Tibial artery (tissue), 4 donors: ENCODE measurements around the gene KBTBD13.

Experiments
- DNase-seq, 2 donors: peaks; one replicate each; pipeline ENCODE4 v3.0.0-alpha.2; 2019
- H3K27ac ChIP-seq, 2 donors: fragments of 200-600 bp; sonication (generic) in 1 of 2; 1 replicate in 1 of 2; 2 replicates in 1 of 2; pipeline ENCODE4 v1.5.1; 2018 to 2019; ENCODE audit warnings: mild to moderate bottlenecking in 1 of 2
- H3K27me3 ChIP-seq, 2 donors: fragments of 200-600 bp; sonication (generic) in 1 of 2; one replicate each; pipeline versions ENCODE4 v1.5.1 to v1.6.0; 2016 to 2019
- H3K36me3 ChIP-seq, 3 donors: fragments of 200-600 bp; sonication (generic) in 2 of 3; one replicate each; pipeline ENCODE4 v1.5.1; 2016 to 2019; ENCODE audit warnings: mild to moderate bottlenecking in 2 of 3
- H3K4me1 ChIP-seq, 4 donors: fragments of 200-600 bp; sonication (generic) in 2 of 4; 1 replicate in 3 of 4; 2 replicates in 1 of 4; pipeline ENCODE4 v1.5.1; 2016 to 2019
- H3K4me3 ChIP-seq, 2 donors: fragments of 200-600 bp; sonication (generic) in 1 of 2; 1 replicate in 1 of 2; 2 replicates in 1 of 2; pipeline ENCODE4 v1.5.1; 2018 to 2019; ENCODE audit warnings: mild to moderate bottlenecking in 2 of 2
- H3K9me3 ChIP-seq, 3 donors: fragments of 200-600 bp; sonication (generic) in 1 of 3; one replicate each; pipeline ENCODE4 v1.5.1; 2016 to 2019
- intact Hi-C: fragments of 100-400 bp; cut with DNase I; formaldehyde crosslinking; loops from one replicate; pipeline ENCODE4 v1.15.0; 2023; ENCODE audit warnings: low total_unique reads
- TF ChIP-seq, protein P1 (sequence below), 2 experiments: fragments of 200-600 bp in 1 of 2; fragments of 450-650 bp in 1 of 2; IDR thresholded peaks; one replicate each; pipeline ENCODE4 v1.5.1; 2017 to 2019; ENCODE audit warnings: antibody characterized with exemption in 2 of 2, mild to moderate bottlenecking in 1 of 2, moderate library complexity in 1 of 2

Gene KBTBD13

DNA sequence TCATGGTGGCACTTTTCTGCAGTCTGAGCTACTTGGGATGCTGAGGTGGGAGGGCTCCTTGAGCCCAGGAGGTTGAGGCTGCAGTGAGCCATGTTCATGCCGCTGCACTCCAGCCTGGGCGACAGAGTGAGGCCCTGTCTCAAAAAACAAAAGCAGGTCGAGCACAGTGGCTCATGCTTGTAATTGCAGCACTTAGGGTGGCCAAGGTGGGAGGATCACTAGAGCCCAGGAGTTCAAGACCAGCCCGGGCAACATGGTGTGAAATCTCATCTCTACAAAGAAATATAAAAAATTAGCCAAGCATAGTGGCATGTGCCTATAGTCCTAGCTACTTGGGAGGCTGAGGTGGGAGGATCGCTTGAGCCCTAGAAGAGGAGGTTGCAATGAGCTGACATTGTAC lies 28.5 kb downstream of the KBTBD13 start:
- intact Hi-C loops = no loop called here
- Histone ChIP-seq H3K4me3 (no peak overlapping the region), H3K9me3 (no peaks in the 10 kb centered on the region), H3K4me1 (peaks cover 0 to 18% (median 8%) of the 10 kb centered on the region in 4 donors), H3K27ac (no peak overlapping the region), H3K36me3 (peaks cover 15 to 42% (median 33%) of the 10 kb centered on the region in 3 donors), H3K27me3 (no peaks in the 10 kb centered on the region)
- DNase-seq = peak in 1 of 2 donors; percentile 24
- TF ChIP-seq, protein P1, sequence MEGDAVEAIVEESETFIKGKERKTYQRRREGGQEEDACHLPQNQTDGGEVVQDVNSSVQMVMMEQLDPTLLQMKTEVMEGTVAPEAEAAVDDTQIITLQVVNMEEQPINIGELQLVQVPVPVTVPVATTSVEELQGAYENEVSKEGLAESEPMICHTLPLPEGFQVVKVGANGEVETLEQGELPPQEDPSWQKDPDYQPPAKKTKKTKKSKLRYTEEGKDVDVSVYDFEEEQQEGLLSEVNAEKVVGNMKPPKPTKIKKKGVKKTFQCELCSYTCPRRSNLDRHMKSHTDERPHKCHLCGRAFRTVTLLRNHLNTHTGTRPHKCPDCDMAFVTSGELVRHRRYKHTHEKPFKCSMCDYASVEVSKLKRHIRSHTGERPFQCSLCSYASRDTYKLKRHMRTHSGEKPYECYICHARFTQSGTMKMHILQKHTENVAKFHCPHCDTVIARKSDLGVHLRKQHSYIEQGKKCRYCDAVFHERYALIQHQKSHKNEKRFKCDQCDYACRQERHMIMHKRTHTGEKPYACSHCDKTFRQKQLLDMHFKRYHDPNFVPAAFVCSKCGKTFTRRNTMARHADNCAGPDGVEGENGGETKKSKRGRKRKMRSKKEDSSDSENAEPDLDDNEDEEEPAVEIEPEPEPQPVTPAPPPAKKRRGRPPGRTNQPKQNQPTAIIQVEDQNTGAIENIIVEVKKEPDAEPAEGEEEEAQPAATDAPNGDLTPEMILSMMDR (IDR thresholded peaks at IDR 0.05) = no peak

DNA sequence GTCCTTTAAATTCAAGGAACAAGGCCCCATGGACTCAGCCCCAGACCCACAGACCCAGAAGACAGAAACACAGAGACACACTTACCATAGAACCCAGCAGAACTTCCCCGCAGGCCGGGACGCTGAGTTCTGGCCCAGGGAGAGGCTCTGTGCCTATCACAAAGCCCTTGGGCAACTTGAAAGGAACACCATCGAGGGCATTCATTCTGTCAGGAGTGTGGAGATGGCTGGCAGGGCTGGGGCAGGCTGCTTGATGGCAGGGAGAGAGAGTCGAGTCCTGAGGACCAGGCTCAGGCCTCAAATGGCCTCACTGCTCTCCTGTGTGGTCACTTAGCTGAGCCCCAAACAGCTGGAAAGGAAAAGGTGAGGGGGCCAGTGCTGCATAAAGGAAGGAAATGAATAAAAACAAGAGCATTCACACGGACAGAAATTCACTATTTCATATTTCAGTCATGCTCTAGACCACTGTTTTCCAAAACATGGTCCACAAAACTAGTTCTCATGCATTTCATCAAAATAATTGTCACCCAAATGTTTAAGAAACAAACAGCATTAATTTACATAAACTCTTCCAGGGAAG lies 29.6 kb downstream of the KBTBD13 start:
- H3K4me1 ChIP-seq = peaks cover 0 to 10% (median 4%) of the 10 kb centered on the region in 4 donors
- no peaks in the 10 kb centered on the region for H3K9me3 ChIP-seq
- TF ChIP-seq, protein P1 (IDR thresholded peaks at IDR 0.05) = no peak
- H3K4me3 ChIP-seq = no peak overlapping the region
- no peaks in the 10 kb centered on the region for H3K27me3 ChIP-seq
- peaks cover 15 to 35% (median 23%) of the 10 kb centered on the region in 3 donors for H3K36me3 ChIP-seq
- intact Hi-C loops = no loop called here
- no peak overlapping the region for H3K27ac ChIP-seq
- peak in 1 of 2 donors; percentile 31 for DNase-seq

DNA sequence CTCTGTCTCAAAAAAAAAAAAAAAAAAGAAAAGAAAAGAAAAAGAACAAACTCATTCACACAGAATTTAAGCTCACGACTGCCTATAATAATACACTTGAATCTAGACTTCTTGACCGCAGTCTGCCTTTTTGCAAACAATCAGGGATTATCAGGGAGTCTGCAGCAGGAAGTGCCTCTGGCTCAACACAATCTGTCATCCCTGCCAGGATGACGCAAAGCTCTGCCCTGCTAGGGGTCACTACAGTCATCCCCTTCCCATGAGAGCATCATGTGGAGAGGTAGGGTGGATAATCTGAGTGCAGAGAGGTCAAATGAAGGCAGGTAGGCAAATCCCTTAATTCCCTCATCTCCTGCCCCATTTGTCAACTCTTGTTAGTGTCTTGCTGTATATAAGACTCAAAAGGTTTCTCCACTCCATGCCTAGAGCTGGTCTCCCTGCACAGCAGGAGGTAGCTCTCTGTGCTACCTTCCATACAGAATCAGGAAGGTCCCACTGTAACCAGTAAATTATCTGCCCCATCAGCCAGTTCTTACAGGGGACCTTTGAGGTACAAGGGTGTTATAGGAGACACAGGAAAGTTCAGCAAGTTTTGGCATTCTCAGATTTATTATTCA lies 34.2 kb downstream of the KBTBD13 start:
- intact Hi-C loops = no loop called here
- H3K27ac ChIP-seq = no peak overlapping the region
- no peaks in the 10 kb centered on the region for H3K9me3 ChIP-seq
- no peaks in the 10 kb centered on the region for H3K27me3 ChIP-seq
- TF ChIP-seq, protein P1 (IDR thresholded peaks at IDR 0.05) = no peak
- peak in 1 of 2 donors; percentile 43 for DNase-seq
- H3K36me3 ChIP-seq = peaks cover 23 to 52% (median 34%) of the 10 kb centered on the region in 3 donors
- H3K4me1 ChIP-seq = no peaks in the 10 kb centered on the region
- H3K4me3 ChIP-seq = no peak overlapping the region

DNA sequence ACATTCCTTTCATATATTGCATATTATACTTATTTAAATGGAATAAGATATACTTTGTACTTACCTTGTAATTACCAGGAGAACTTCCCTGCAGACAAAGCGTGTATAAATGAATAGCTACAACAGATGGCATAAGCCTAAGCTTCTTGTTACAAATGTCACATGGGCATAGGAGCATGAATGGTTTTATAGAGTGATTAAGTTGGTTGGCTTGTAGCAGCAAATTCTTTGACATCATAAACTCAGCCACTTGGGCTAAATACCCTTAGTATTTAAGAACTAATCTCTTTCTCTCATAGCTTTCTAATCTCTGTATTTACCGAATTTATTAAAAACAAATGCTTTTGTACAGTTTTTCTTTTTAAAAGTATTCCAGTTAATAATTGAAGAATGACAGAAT lies 38.5 kb downstream of the KBTBD13 start, which contains the start of gene UBAP1L:
Gene UBAP1L (minus strand): TSS at position 115 of the 400 bp plus-strand sequence. CDS start 8,985 bp downstream, outside the sequence.
- intact Hi-C loops = no loop called here
- H3K27me3 ChIP-seq = no peaks in the 10 kb centered on the region
- TF ChIP-seq, protein P1 (IDR thresholded peaks at IDR 0.05) = no peak
- H3K36me3 ChIP-seq = peaks cover 54 to 89% (median 58%) of the 10 kb centered on the region in 3 donors
- DNase-seq = no peak
- no peak within 1 kb of the TSS for H3K27ac ChIP-seq
- no peak within 1 kb of the TSS for H3K4me3 ChIP-seq
- H3K4me1 ChIP-seq = no peaks in the 10 kb centered on the region
- H3K9me3 ChIP-seq = no peaks in the 10 kb centered on the region

DNA sequence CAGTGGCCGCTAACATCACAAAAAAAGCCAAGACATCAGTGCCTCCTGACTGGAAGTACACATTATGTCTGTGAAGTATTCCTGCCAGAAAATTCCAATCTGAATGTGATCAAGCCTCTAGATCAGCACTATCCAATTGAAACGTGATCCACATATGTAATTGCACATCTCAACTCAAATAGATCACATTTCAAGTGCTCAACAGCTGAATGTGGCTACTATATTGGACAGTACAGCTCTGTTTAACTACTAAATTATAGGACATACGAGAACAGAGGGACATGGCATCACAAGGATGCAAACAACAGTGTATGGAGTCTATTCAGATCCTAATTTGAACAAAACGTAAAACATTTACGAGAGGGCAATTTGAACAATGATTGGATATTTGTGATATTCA lies 39.0 kb downstream of the KBTBD13 start:
- Histone ChIP-seq H3K36me3 (peaks cover 54 to 93% (median 58%) of the 10 kb centered on the region in 3 donors), H3K9me3 (no peaks in the 10 kb centered on the region)

More for the DNA sequence above, 39.0 kb downstream of the KBTBD13 start:
- TF ChIP-seq, protein P1 (IDR thresholded peaks at IDR 0.05) = no peak
- H3K27ac ChIP-seq = no peak overlapping the region
- DNase-seq = no peak
- intact Hi-C loops = no loop called here
- no peaks in the 10 kb centered on the region for H3K27me3 ChIP-seq
- no peak overlapping the region for H3K4me3 ChIP-seq
- no peaks in the 10 kb centered on the region for H3K4me1 ChIP-seq
